Spleen (tissue), 7 donors: Measurements from ENCODE around the gene POLRMT.

Source experiments
- CTCF ChIP-seq, 11 experiments: fragments of 200-600 bp in 7 of 11; fragments of 450-650 bp in 4 of 11; sonication (generic) in 4 of 11; IDR thresholded peaks in 8 of 11; conservative IDR thresholded peaks in 3 of 11; 1 replicate in 7 of 11; 2 replicates in 4 of 11; pipeline versions ENCODE4 v1.4.0 to v1.8.0; 2016 to 2021; ENCODE audit warnings: antibody characterized with exemption in 11 of 11, inconsistent platforms in 4 of 11, mild to moderate bottlenecking in 1 of 11
- POLR2A ChIP-seq, 3 donors: fragments of 450-650 bp; IDR thresholded peaks; one replicate each; pipeline ENCODE4 v1.5.1; 2017; ENCODE audit warnings: antibody characterized with exemption in 3 of 3, mild to moderate bottlenecking in 1 of 3
- POLR2AphosphoS5 ChIP-seq, 3 donors: sonication (generic); formaldehyde crosslinking; IDR thresholded peaks; one replicate each; pipeline ENCODE4 v1.5.1; 2017; ENCODE audit warnings: antibody characterized with exemption in 3 of 3
- donor health status: DM: no; HTN: no; CAD: no; lungs with moderate emphysema.
- donor health status: DM: no; HTN: no; CAD: no.
- donor health status: DM: no; HTN: no; CAD: no.

DNA sequence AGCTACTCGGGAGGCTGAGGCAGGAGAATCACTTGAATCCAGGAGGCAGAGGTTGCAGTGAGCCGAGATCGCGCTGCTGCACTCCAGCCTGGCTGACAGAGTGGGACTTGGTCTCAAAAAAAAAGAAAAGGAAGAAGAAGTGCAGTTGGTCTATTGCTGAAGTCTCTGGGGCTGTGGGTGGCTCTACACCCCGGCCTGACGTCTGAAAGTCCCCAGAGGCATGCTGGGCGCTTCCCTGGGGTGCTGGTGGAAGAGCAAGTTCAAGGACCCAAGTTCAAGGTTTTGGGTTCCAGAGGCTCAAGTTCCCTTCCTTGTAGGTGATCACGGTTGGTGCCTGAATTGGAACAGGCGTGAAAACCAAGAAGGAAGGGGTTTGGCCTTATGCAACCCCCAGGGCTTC, 39.8 kb downstream of the POLRMT start:
- no peak for TF ChIP-seq CTCF (IDR thresholded peaks at IDR 0.05 in 8 of 11, conservative IDR thresholded peaks at IDR 0.05 in 3 of 11)
- TF ChIP-seq POLR2A (IDR thresholded peaks at IDR 0.05): no peak
- TF ChIP-seq POLR2AphosphoS5 (IDR thresholded peaks at IDR 0.05): no peak
